SU-DHL-6 (cell line): Measurements from ENCODE around the gene IPCEF1.

Source experiments
- EZH2phosphoT487 ChIP-seq: fragments of 200-600 bp; sonication (generic), shearing (Covaris generic); conservative IDR thresholded peaks from 2 replicates; pipeline ENCODE4 v1.6.1; 2018; ENCODE audit warnings: mild to moderate bottlenecking, antibody characterized with exemption, low read length, moderate library complexity, mixed read lengths
- TF ChIP-seq, protein P1 (sequence below): fragments of 200-600 bp; sonication (generic); IDR thresholded peaks from one replicate; pipeline ENCODE4 v1.5.1; 2017; ENCODE audit warnings: antibody characterized with exemption, mild to moderate bottlenecking, low read length, moderate library complexity; ENCODE audit not compliant: insufficient read depth, poor library complexity, severe bottlenecking

DNA sequence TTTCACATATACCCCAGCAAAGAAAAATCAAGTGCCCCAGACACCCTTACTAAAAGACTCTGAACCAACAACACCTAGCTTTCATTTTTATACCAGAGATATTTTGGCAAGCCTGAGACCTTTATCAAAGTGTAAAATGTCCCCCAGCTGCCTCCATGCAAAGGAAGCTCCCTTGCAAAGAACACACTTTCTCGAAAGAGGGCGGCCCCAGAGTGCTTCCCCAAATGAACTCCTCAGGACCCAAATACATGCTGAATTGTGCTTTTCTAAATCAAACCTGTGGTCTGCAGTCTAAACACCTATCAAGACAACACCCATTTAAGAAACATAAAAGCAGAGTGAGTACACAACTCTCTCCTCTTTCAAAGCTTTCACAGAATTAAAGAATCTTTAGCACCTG, 490 bp downstream of the IPCEF1 start:
- TF ChIP-seq, protein P1, sequence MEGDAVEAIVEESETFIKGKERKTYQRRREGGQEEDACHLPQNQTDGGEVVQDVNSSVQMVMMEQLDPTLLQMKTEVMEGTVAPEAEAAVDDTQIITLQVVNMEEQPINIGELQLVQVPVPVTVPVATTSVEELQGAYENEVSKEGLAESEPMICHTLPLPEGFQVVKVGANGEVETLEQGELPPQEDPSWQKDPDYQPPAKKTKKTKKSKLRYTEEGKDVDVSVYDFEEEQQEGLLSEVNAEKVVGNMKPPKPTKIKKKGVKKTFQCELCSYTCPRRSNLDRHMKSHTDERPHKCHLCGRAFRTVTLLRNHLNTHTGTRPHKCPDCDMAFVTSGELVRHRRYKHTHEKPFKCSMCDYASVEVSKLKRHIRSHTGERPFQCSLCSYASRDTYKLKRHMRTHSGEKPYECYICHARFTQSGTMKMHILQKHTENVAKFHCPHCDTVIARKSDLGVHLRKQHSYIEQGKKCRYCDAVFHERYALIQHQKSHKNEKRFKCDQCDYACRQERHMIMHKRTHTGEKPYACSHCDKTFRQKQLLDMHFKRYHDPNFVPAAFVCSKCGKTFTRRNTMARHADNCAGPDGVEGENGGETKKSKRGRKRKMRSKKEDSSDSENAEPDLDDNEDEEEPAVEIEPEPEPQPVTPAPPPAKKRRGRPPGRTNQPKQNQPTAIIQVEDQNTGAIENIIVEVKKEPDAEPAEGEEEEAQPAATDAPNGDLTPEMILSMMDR: no peak
- no peak for TF ChIP-seq EZH2phosphoT487
